ENCODE results near the gene RBM10. TPM values are rescaled to one million over a fixed set of nuclear protein-coding genes. Genes with fewer than 3 reads are reported as not detected.
A peak's percentile ranks its signal among the peaks of the same experiment; 100 is the strongest.

The RBM10 gene
- total RNA-seq, 2 donors from 2014 or later, result 48.3 to 50.6 TPM

GRCh38 chrX:47191806-47192401, 46.9 kb downstream of the RBM10 start:
- no peak for DNase-seq
- TF ChIP-seq CTCF (conservative IDR thresholded peaks at IDR 0.05), result no peak
- Mint-ChIP-seq H3K9me3 (peaks cover under 1% of the 10 kb centered on the region), H3K27ac (no peak overlapping the region), H3K36me3 (ENCODE audit: low read depth) (peaks cover 22% of the 10 kb centered on the region), H3K27me3 (ENCODE audit: insufficient read depth) (peaks cover 55% of the 10 kb centered on the region), H3K4me3 (peak overlapping the region; percentile 65), H3K4me1 (peaks cover 26% of the 10 kb centered on the region)
- WGBS, 2 experiments (ENCODE audit: insufficient coverage in 1 of 2, insufficient read length in 1 of 2), result 3 to 43% methylated on average over 4 to 15 of the region's 16 CpGs
- Histone ChIP-seq H3K36me3 (ENCODE audit: control insufficient read depth, insufficient read depth, low read length) (peaks cover 12% of the 10 kb centered on the region), H3K9me3 (ENCODE audit: control insufficient read depth, low read length) (no peaks in the 10 kb centered on the region), H3K4me1 (ENCODE audit: control insufficient read depth, insufficient read depth, low read length) (no peaks in the 10 kb centered on the region), H3K27me3 (ENCODE audit: control insufficient read depth, insufficient read depth, low read length, poor library complexity, severe bottlenecking) (peaks cover 9% of the 10 kb centered on the region), H3K9ac (ENCODE audit: extremely low read depth, low read length, poor library complexity, severe bottlenecking) (no peak overlapping the region), H3K27ac (ENCODE audit: low read depth, low read length) (no peak overlapping the region), H3K4me3 (ENCODE audit: low read length) (peak overlapping the region; percentile 73)

GRCh38 chrX:47193475-47194193, 48.6 kb downstream of the RBM10 start, which contains the start of gene UBA1:
UBA1 (plus strand) TSS chrX:47193829; CDS start chrX:47198803, 4,974 bp downstream.
- DNase-seq, result peak; percentile 99
- Histone ChIP-seq H3K36me3 (ENCODE audit: control insufficient read depth, insufficient read depth, low read length) (peaks cover 27% of the 10 kb centered on the region), H3K9me3 (ENCODE audit: control insufficient read depth, low read length) (no peaks in the 10 kb centered on the region), H3K27ac (ENCODE audit: low read depth, low read length) (peak within 1 kb of the TSS; percentile 77), H3K4me3 (ENCODE audit: low read length) (peak within 1 kb of the TSS; percentile 96), H3K4me1 (ENCODE audit: control insufficient read depth, insufficient read depth, low read length) (no peaks in the 10 kb centered on the region), H3K9ac (ENCODE audit: extremely low read depth, low read length, poor library complexity, severe bottlenecking) (peak within 1 kb of the TSS; percentile 86), H3K27me3 (ENCODE audit: control insufficient read depth, insufficient read depth, low read length, poor library complexity, severe bottlenecking) (peaks cover 9% of the 10 kb centered on the region)
- 0% methylated on average over 7 to 48 of the region's 50 CpGs for WGBS, 2 experiments (ENCODE audit: insufficient coverage in 1 of 2, insufficient read length in 1 of 2)
- Mint-ChIP-seq H3K4me3 (peak within 1 kb of the TSS; percentile 97), H3K27me3 (ENCODE audit: insufficient read depth) (peaks cover 43% of the 10 kb centered on the region), H3K9me3 (no peaks in the 10 kb centered on the region), H3K27ac (peak within 1 kb of the TSS; percentile 99), H3K36me3 (ENCODE audit: low read depth) (peaks cover 38% of the 10 kb centered on the region), H3K4me1 (peaks cover 43% of the 10 kb centered on the region)
- peak; percentile 91 for TF ChIP-seq CTCF (conservative IDR thresholded peaks at IDR 0.05)

GRCh38 chrX:47194194-47194787, 49.3 kb downstream of the RBM10 start:
- Histone ChIP-seq H3K4me1 (ENCODE audit: control insufficient read depth, insufficient read depth, low read length) (peaks cover 7% of the 10 kb centered on the region), H3K9me3 (ENCODE audit: control insufficient read depth, low read length) (no peaks in the 10 kb centered on the region), H3K27me3 (ENCODE audit: control insufficient read depth, insufficient read depth, low read length, poor library complexity, severe bottlenecking) (peaks cover 9% of the 10 kb centered on the region), H3K36me3 (ENCODE audit: control insufficient read depth, insufficient read depth, low read length) (peaks cover 33% of the 10 kb centered on the region), H3K4me3 (ENCODE audit: low read length) (peak overlapping the region; percentile 96), H3K27ac (ENCODE audit: low read depth, low read length) (peak overlapping the region; percentile 77), H3K9ac (ENCODE audit: extremely low read depth, low read length, poor library complexity, severe bottlenecking) (peak overlapping the region; percentile 86)
- TF ChIP-seq CTCF (conservative IDR thresholded peaks at IDR 0.05), result no peak
- Mint-ChIP-seq H3K27me3 (ENCODE audit: insufficient read depth) (peaks cover 36% of the 10 kb centered on the region), H3K9me3 (no peaks in the 10 kb centered on the region), H3K36me3 (ENCODE audit: low read depth) (peaks cover 45% of the 10 kb centered on the region), H3K4me1 (peaks cover 45% of the 10 kb centered on the region), H3K27ac (peak overlapping the region; percentile 99), H3K4me3 (peak overlapping the region; percentile 97)
- WGBS, 2 experiments (ENCODE audit: insufficient coverage in 1 of 2, insufficient read length in 1 of 2), result 6 to 7% methylated on average over 3 to 14 of the region's 14 CpGs
- DNase-seq, result no peak
